ENCODE data around the gene SND1. TPM values are rescaled to one million over a fixed set of nuclear protein-coding genes. Genes with fewer than 3 reads are reported as not detected.

Gene SND1
- total RNA-seq, 4 donors from 2014 or later: 62.0 to 89.4 (median 82.1) TPM

- DNase-seq (ENCODE audit: low spot score in 2 of 2): no peak
- no peak for TF ChIP-seq CTCF (IDR thresholded peaks at IDR 0.05)
- no peak for TF ChIP-seq POLR2A (IDR thresholded peaks at IDR 0.05)
- intact Hi-C loops (cut with DNase I; ENCODE audit: low total_unique reads): no loop called here
- H3K4me3 ChIP-seq (ENCODE audit: low read depth, poor library complexity, severe bottlenecking): no peak overlapping the region
Measured at GRCh38 chr7:128053023-128053422, 401.0 kb downstream of the SND1 start.

DNA sequence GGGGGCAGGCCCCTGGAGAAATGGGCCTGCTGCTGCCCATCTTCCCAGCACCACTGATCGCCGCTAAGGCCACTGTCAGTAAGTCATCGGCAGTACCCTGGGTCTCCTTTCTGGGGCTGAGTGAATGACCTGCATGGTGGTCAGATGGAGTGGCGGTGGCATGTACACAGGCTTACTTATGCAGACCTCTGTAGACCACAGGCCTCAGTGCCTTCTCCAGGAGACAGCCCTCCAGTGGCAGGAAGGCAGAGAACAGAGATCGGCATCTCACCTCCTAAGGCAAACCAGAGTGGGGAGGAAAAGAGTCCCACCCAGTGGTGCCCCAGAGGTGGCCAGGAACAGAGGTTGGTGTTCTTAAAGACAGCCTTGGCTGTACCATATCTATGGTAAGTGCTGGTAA, 402.0 kb downstream of the SND1 start:
- DNase-seq (ENCODE audit: low spot score in 2 of 2): no peak
- intact Hi-C loops (cut with DNase I; ENCODE audit: low total_unique reads): no loop called here
- no peak overlapping the region for H3K4me3 ChIP-seq (ENCODE audit: low read depth, poor library complexity, severe bottlenecking)
- WGBS, 2 donors: 95% methylated on average over 5 of the region's 5 CpGs
- TF ChIP-seq CTCF (IDR thresholded peaks at IDR 0.05) (no peak), POLR2A (IDR thresholded peaks at IDR 0.05) (no peak)

DNA sequence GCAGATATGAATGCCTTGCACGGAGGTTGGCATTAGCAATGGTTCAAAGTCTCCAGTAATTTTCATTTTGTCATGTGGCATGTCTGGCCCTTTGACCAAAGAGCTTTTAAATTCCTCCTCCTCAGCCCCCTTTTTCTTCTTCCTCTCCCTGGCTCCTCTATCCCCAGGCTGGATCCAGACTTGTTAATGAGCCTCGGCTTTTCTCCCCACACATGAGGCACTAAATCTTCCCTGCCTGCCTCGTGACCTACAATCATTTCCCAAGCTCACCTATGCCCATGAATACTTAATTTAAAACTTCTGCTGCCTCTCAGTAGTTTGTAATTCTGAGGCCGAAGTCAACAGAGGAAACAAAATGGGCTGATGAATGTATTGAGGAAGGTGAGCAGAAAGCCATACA, 402.5 kb downstream of the SND1 start:
- intact Hi-C loops (cut with DNase I; ENCODE audit: low total_unique reads): no loop called here
- H3K4me3 ChIP-seq (ENCODE audit: low read depth, poor library complexity, severe bottlenecking): no peak overlapping the region
- DNase-seq (ENCODE audit: low spot score in 2 of 2): no peak
- WGBS, 2 donors: 92 to 93% methylated on average over 4 of the region's 4 CpGs
- TF ChIP-seq CTCF (IDR thresholded peaks at IDR 0.05) (no peak), POLR2A (IDR thresholded peaks at IDR 0.05) (no peak)

- no peak for DNase-seq (ENCODE audit: low spot score in 2 of 2)
- WGBS, 2 donors: 85 to 87% methylated on average over 5 of the region's 5 CpGs
- TF ChIP-seq CTCF (IDR thresholded peaks at IDR 0.05) (no peak), POLR2A (IDR thresholded peaks at IDR 0.05) (no peak)
- no peak overlapping the region for H3K4me3 ChIP-seq (ENCODE audit: low read depth, poor library complexity, severe bottlenecking)
- intact Hi-C loops (cut with DNase I; ENCODE audit: low total_unique reads): no loop called here
Measured at GRCh38 chr7:128055637-128056036, 403.6 kb downstream of the SND1 start.

GRCh38 chr7:128056901-128057300, 404.9 kb downstream of the SND1 start:
- intact Hi-C loops (cut with DNase I; ENCODE audit: low total_unique reads): no loop called here
- 91 to 93% methylated on average over 8 of the region's 8 CpGs for WGBS, 2 donors
- no peak overlapping the region for H3K4me3 ChIP-seq (ENCODE audit: low read depth, poor library complexity, severe bottlenecking)
- TF ChIP-seq POLR2A (IDR thresholded peaks at IDR 0.05) (no peak), CTCF (IDR thresholded peaks at IDR 0.05) (no peak)
- DNase-seq (ENCODE audit: low spot score in 2 of 2): no peak

GRCh38 chr7:128057909-128058308, 405.9 kb downstream of the SND1 start:
- H3K4me3 ChIP-seq (ENCODE audit: low read depth, poor library complexity, severe bottlenecking): no peak overlapping the region
- DNase-seq (ENCODE audit: low spot score in 2 of 2): no peak
- WGBS, 2 donors: 80 to 81% methylated on average over 1 of the region's 1 CpG
- intact Hi-C loops (cut with DNase I; ENCODE audit: low total_unique reads): no loop called here
- no peak for TF ChIP-seq POLR2A (IDR thresholded peaks at IDR 0.05)
- TF ChIP-seq CTCF (IDR thresholded peaks at IDR 0.05): no peak
